B cell (primary cell): ENCODE results near the gene B9D2. TPM values are rescaled to one million over a fixed set of nuclear protein-coding genes. Genes with fewer than 3 reads are reported as not detected.

Source experiments
- ATAC-seq: fragments of 200-7000 bp; cut with Tn5 transposase; one replicate; pipeline ENCODE4 v1.10.0; 2021; ENCODE audit warnings: low read depth, mild to moderate bottlenecking, moderate number of reproducible peaks, moderate library complexity
- CTCF ChIA-PET: fragments of 350-600 bp; sonication (Branson Sonifier 250); formaldehyde crosslinking; loops from one replicate; lab custom pipeline; 2021; ENCODE audit warnings: antibody characterized with exemption, inconsistent platforms; lab: Charles Lee
- POLR2A ChIA-PET: fragments of 350-600 bp; sonication (Branson Sonifier 250); formaldehyde crosslinking; loops from one replicate; lab custom pipeline; 2021; ENCODE audit warnings: antibody characterized with exemption; lab: Charles Lee
- DNase-seq: peaks from one replicate; pipeline ENCODE4 v3.0.0; 2013
- H2AFZ ChIP-seq: 2 replicates; pipeline ENCODE4 v1.6.1; 2012; ENCODE audit warnings: mild to moderate bottlenecking, low read depth, low read length; ENCODE audit not compliant: insufficient read depth, poor library complexity, severe bottlenecking
- H3K27ac ChIP-seq, 2 donors: 1 replicate in 1 of 2; 2 replicates in 1 of 2; pipeline ENCODE4 v1.5.1; 2012 to 2013; ENCODE audit warnings: low read length in 2 of 2, mild to moderate bottlenecking in 2 of 2, moderate library complexity in 1 of 2
- H3K27me3 ChIP-seq, 4 experiments: fragments of 200-600 bp in 1 of 4; sonication (generic) in 1 of 4; replicated peaks in 1 of 4; 1 replicate in 2 of 4; 2 replicates in 2 of 4; pipeline versions ENCODE4 v1.6.1 to v1.7.0; 2013 to 2016; ENCODE audit warnings: low read length in 3 of 4, mild to moderate bottlenecking in 2 of 4, mixed read lengths in 1 of 4, moderate library complexity in 1 of 4; ENCODE audit not compliant: insufficient read depth in 4 of 4, control insufficient read depth in 3 of 4; ENCODE audit errors: control extremely low read depth in 1 of 4
- H3K36me3 ChIP-seq, 2 experiments: replicated peaks in 1 of 2; 1 replicate in 1 of 2; 2 replicates in 1 of 2; pipeline versions ENCODE4 v1.6.1 to v1.7.1; 2013; ENCODE audit warnings: low read length in 1 of 2; ENCODE audit not compliant: insufficient read depth in 2 of 2, control insufficient read depth in 1 of 2; ENCODE audit errors: control extremely low read depth in 1 of 2, extremely low read depth in 1 of 2
- H3K4me1 ChIP-seq, 2 donors: fragments of 200-600 bp in 1 of 2; sonication (generic) in 1 of 2; 1 replicate in 1 of 2; 2 replicates in 1 of 2; pipeline versions ENCODE4 v1.5.1 to v1.6.1; 2013 to 2017; ENCODE audit warnings: low read length in 2 of 2; ENCODE audit not compliant: control insufficient read depth in 2 of 2, insufficient read depth in 2 of 2
- H3K4me2 ChIP-seq: replicated peaks from 2 replicates; pipeline ENCODE3; 2012; ENCODE audit warnings: mild to moderate bottlenecking, low read depth, low read length; ENCODE audit not compliant: poor library complexity, severe bottlenecking
- H3K4me3 ChIP-seq, 5 experiments: fragments of 200-600 bp in 1 of 5; sonication (generic) in 1 of 5; 1 replicate in 3 of 5; 2 replicates in 2 of 5; pipeline versions ENCODE4 v1.5.1 to v1.7.0; 2011 to 2016; ENCODE audit warnings: low read length in 4 of 5, mild to moderate bottlenecking in 4 of 5, low read depth in 2 of 5, control low read depth in 1 of 5, moderate library complexity in 1 of 5; ENCODE audit not compliant: insufficient read depth in 1 of 5; ENCODE audit errors: control extremely low read depth in 1 of 5, extremely low read depth in 1 of 5
- H3K79me2 ChIP-seq: fragments of 200-600 bp; sonication (generic); one replicate; pipeline ENCODE4 v1.6.0; 2016; ENCODE audit warnings: low read length; ENCODE audit not compliant: control insufficient read depth, insufficient read depth
- H3K9ac ChIP-seq: fragments of 200-600 bp; sonication (generic); 2 replicates; pipeline ENCODE4 v1.6.1; 2017; ENCODE audit warnings: mild to moderate bottlenecking, low read length, moderate library complexity
- H3K9me3 ChIP-seq, 3 donors: one replicate each; pipeline versions ENCODE4 v1.6.1 to v1.7.1; 2013; ENCODE audit warnings: low read length in 2 of 3; ENCODE audit not compliant: control insufficient read depth in 2 of 3, insufficient read depth in 1 of 3; ENCODE audit errors: control extremely low read depth in 1 of 3
- H4K20me1 ChIP-seq: 2 replicates; pipeline ENCODE4 v1.6.0; 2012; ENCODE audit warnings: mild to moderate bottlenecking, low read length; ENCODE audit not compliant: insufficient read depth, control insufficient read depth, poor library complexity, severe bottlenecking
- H3K27ac Mint-ChIP-seq: one replicate; pipeline ENCODE4 v1.8.0; 2021; ENCODE audit warnings: mixed read lengths
- H3K27me3 Mint-ChIP-seq: one replicate; pipeline ENCODE4 v1.8.0; 2021; ENCODE audit warnings: mixed read lengths
- H3K4me1 Mint-ChIP-seq: one replicate; pipeline ENCODE4 v1.8.0; 2021; ENCODE audit warnings: mixed read lengths
- H3K4me3 Mint-ChIP-seq: one replicate; pipeline ENCODE4 v1.8.0; 2021; ENCODE audit warnings: mixed read lengths
- H3K9me3 Mint-ChIP-seq: one replicate; pipeline ENCODE4 v1.8.0; 2022; ENCODE audit warnings: mixed read lengths; ENCODE audit not compliant: insufficient read depth
- CTCF ChIP-seq: fragments of 200-600 bp; IDR thresholded peaks from one replicate; pipeline ENCODE4 v1.8.0; 2022; ENCODE audit warnings: antibody characterized with exemption, mild to moderate bottlenecking
- EZH2 ChIP-seq: IDR thresholded peaks from 2 replicates; pipeline ENCODE4 v1.6.1; 2012; ENCODE audit warnings: borderline replicate concordance, low read depth, mild to moderate bottlenecking, moderate library complexity, low read length; ENCODE audit not compliant: insufficient read depth, poor library complexity, severe bottlenecking
- WGBS: methylation state at CpG from one replicate; pipeline ENCODE4 v1.1.5; 2013; ENCODE audit warnings: missing lambda C conversion rate; ENCODE audit not compliant: insufficient coverage; 5-methylcytosine and 5-hydroxymethylcytosine counted together
- intact Hi-C: fragments of 100-400 bp; cut with micrococcal nuclease; formaldehyde crosslinking; loops from one replicate; pipeline ENCODE4 v1.10.0; 2022
- polyA plus RNA-seq: library from polyadenylated mRNA; depleted of rRNA; stranded (reverse); fragments of >200 nt; gene quantifications from 2 replicates; pipeline ENCODE4 v1.2.3, GENCODE V29; 2012
- total RNA-seq, 2 donors: library from RNA; stranded (reverse); fragments of 120-200 nt in 1 of 2; gene quantifications; 1 replicate in 1 of 2; 2 replicates in 1 of 2; pipeline versions ENCODE4 v1.2.3 to v1.2.4, GENCODE V29; 2013 to 2022

B9D2 gene
- total and polyA plus RNA-seq, 2 donors (not counting 1 experiment from before 2014, with no cell fraction given), result 9.9 to 17.5 TPM

GRCh38 chr19:41407271-41407670 lies 43.3 kb upstream of the B9D2 start:
- Histone ChIP-seq H3K9ac (no peak overlapping the region), H3K36me3 (peaks cover 0 to 18% of the 10 kb centered on the region in 2 experiments), H4K20me1 (no peaks in the 10 kb centered on the region), H3K27ac (no peak overlapping the region), H3K9me3 (no peaks in the 10 kb centered on the region), H3K4me3 (no peak overlapping the region), H3K4me1 (peaks cover 6 to 9% of the 10 kb centered on the region in 2 donors), H2AFZ (no peak overlapping the region), H3K79me2 (peaks cover 31% of the 10 kb centered on the region), H3K4me2 (no peak overlapping the region), H3K27me3 (no peaks in the 10 kb centered on the region)
- Mint-ChIP-seq H3K4me1 (peaks cover 18% of the 10 kb centered on the region), H3K27ac (peak overlapping the region; percentile 11), H3K4me3 (no peak overlapping the region), H3K27me3 (no peaks in the 10 kb centered on the region), H3K9me3 (no peaks in the 10 kb centered on the region)
- 36% methylated on average over 4 of the region's 4 CpGs for whole genome bisulfite sequencing
- TF ChIP-seq CTCF (no peak), EZH2 (no peak)
- intact Hi-C loops, result no loop called here
- ATAC-seq (no peak), DNase-seq (no peak)
- ChIA-PET POLR2A (no interaction called here), CTCF (interaction anchor here (1.0 kb wide), 1 partner anchor 164 kb away, joined by 3 read pairs; no protein-coding TSS in a partner anchor)

GRCh38 chr19:41405776-41406175 lies 41.8 kb upstream of the B9D2 start:
- intact Hi-C loops, result no loop called here
- WGBS, result 100% methylated on average over 2 of the region's 6 CpGs
- Histone ChIP-seq H3K4me3 (no peak overlapping the region), H3K79me2 (peaks cover 37% of the 10 kb centered on the region), H3K4me2 (no peak overlapping the region), H3K4me1 (peaks cover 6 to 9% of the 10 kb centered on the region in 2 donors), H3K27ac (no peak overlapping the region), H4K20me1 (peaks cover 10% of the 10 kb centered on the region), H3K9me3 (no peaks in the 10 kb centered on the region), H3K27me3 (no peaks in the 10 kb centered on the region), H3K9ac (no peak overlapping the region), H2AFZ (no peak overlapping the region), H3K36me3 (peaks cover 0 to 15% of the 10 kb centered on the region in 2 experiments)
- TF ChIP-seq CTCF, result no peak
- no peak for TF ChIP-seq EZH2
- Mint-ChIP-seq H3K9me3 (no peaks in the 10 kb centered on the region), H3K27me3 (no peaks in the 10 kb centered on the region), H3K27ac (no peak overlapping the region), H3K4me1 (peaks cover 24% of the 10 kb centered on the region), H3K4me3 (no peak overlapping the region)
- DNase-seq (no peak), ATAC-seq (no peak)
- ChIA-PET POLR2A (no interaction called here), CTCF (no interaction called here)
